GM10266 (cell line): ENCODE results near the gene SMCO3.

Experiments used
- DNase-seq: peaks from one replicate; pipeline ENCODE4 v3.0.0; 2012; ENCODE audit errors: extremely low spot score
- CTCF ChIP-seq: IDR thresholded peaks from 2 replicates; pipeline ENCODE4 v1.5.1; 2012; ENCODE audit warnings: mild to moderate bottlenecking, low read depth; ENCODE audit not compliant: control insufficient read depth, insufficient read depth; ENCODE audit errors: missing control alignments

SMCO3 gene

GRCh38 chr12:14784471-14784870 lies 29.5 kb downstream of the SMCO3 start:
- TF ChIP-seq CTCF = no peak
- DNase-seq = no peak

GRCh38 chr12:14782756-14783155 lies 31.2 kb downstream of the SMCO3 start:
- no peak for TF ChIP-seq CTCF
- DNase-seq = no peak

GRCh38 chr12:14781563-14781962 lies 32.4 kb downstream of the SMCO3 start:
- no peak for DNase-seq

GRCh38 chr12:14780859-14781258 lies 33.1 kb downstream of the SMCO3 start:
- no peak for DNase-seq
- no peak for TF ChIP-seq CTCF

More at GRCh38 chr12:14781563-14781962, 32.4 kb downstream of the SMCO3 start:
- no peak for TF ChIP-seq CTCF

- no peak for TF ChIP-seq CTCF
Measured at GRCh38 chr12:14779834-14780233, 34.1 kb downstream of the SMCO3 start.

GRCh38 chr12:14777271-14777670 lies 36.7 kb downstream of the SMCO3 start:
- DNase-seq = no peak
- no peak for TF ChIP-seq CTCF

More at GRCh38 chr12:14779834-14780233, 34.1 kb downstream of the SMCO3 start:
- DNase-seq = no peak

GRCh38 chr12:14776236-14776961 lies 37.6 kb downstream of the SMCO3 start:
- TF ChIP-seq CTCF = peak; percentile 28
- no peak for DNase-seq
